SHP77 treated with DMSO at 0.1 percent for 48 hours (cell line): ENCODE results near the gene IRGQ.
A peak's percentile ranks its signal among the peaks of the same experiment; 100 is the strongest.
"Not testable (repeated sequence)": the region's sequence is repeated elsewhere in the genome, so short reads cannot be mapped to it uniquely, and the experiment has no call there.

Experiments
- DNase-seq: peaks from one replicate; lab custom pipeline; 2025; lab: John Stamatoyannopoulos, UW

The IRGQ gene, protein sequence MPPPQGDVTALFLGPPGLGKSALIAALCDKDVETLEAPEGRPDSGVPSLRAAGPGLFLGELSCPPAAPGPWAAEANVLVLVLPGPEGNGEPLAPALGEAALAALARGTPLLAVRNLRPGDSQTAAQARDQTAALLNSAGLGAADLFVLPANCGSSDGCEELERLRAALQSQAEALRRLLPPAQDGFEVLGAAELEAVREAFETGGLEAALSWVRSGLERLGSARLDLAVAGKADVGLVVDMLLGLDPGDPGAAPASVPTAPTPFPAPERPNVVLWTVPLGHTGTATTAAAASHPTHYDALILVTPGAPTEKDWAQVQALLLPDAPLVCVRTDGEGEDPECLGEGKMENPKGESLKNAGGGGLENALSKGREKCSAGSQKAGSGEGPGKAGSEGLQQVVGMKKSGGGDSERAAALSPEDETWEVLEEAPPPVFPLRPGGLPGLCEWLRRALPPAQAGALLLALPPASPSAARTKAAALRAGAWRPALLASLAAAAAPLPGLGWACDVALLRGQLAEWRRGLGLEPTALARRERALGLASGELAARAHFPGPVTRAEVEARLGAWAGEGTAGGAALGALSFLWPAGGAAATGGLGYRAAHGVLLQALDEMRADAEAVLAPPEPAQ

DNA sequence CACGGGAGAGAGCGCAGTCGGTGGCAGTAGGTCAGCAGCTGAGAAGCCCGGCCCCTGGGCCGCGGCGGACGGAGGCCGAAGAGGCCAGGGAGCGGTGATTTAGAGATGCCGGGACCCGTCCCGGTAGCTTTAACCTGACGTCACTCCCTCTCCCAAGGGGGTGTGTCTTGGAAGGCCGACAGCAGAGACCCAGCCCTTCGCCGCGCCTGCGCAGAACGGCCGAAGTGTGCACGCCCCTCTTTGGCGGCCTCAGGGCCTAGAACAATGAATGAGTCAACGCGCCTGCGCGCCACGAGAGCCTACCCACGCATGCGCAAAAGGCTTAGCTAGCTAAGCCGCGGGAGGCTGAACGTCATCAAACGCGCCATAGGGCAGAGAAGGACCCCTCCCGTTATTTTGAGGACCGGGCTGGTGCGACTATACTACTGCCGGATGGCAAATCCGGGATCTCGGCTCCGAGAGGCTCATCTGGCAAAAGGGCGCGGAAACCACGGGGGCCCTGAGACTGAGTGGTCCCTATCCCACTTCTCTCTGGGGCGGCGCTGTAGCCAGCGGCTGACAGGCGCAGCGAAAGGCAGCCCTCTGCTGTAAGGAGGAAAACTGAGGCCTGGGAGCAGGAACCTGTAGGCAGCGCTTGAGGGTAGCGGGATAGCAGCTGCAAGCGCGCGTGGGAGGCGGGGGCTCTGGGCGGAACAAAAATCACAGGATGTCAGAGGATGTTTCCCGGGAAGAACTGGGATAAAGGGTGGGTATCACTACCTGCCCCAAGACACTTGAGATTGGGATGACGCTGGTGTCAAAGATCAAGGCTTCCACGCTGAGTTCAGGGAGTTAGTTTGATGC lies at the start of gene IRGQ, which contains the start of gene ZNF576:
IRGQ (minus strand) TSS at position 136 of the 843 bp plus-strand sequence. CDS start 796 bp downstream, outside the sequence.
ZNF576 (plus strand) TSS at position 597 of the 843 bp plus-strand sequence. CDS start 514 bp downstream, outside the sequence.
- peak; percentile 95 for DNase-seq

GRCh38 chr19:43644181-43644580 lies 48.2 kb upstream of the IRGQ start:
- no peak for DNase-seq

DNA sequence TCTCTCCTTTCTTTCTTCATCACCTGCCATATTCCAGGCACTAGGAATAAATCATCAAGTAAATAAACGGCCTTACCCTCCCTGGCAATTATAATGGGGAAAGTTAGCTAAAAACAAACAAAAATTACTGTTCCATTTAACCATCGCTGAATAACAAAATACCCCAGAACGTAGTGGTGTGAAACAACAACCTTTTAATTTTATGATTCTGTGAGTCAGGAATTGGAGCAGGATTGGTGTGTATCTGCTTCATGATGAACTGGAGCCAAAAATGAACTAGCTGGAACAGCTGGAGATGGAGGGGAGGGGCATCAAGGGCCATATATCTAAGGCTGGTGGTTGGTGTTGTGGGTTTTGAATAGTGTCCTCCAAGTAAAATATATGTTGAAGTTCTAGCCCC lies 47.4 kb upstream of the IRGQ start:
- DNase-seq: no peak

- DNase-seq: no peak
These were observed 46.6 kb upstream of the IRGQ start for GRCh38 chr19:43642531-43642930.

- DNase-seq: no peak
These were observed 45.4 kb upstream of the IRGQ start for GRCh38 chr19:43641333-43641732.

DNA sequence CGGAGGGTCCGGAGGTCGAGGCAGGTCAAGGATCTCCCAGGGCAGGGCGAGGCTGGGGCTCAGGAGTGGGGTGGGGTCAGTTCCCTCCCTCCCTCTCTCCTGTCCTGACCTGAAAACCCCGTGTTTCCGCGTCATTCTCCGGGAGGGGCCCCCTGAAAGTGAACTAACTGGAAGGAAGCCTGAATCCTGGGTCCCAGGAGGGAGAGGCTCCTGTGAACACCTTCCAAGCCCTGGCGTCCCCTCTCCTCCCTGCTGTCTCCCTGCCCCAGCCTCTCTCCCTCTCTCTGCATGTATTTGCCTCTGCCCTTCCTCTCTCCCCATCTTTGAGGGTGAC lies 44.5 kb upstream of the IRGQ start:
- DNase-seq: no peak

DNA sequence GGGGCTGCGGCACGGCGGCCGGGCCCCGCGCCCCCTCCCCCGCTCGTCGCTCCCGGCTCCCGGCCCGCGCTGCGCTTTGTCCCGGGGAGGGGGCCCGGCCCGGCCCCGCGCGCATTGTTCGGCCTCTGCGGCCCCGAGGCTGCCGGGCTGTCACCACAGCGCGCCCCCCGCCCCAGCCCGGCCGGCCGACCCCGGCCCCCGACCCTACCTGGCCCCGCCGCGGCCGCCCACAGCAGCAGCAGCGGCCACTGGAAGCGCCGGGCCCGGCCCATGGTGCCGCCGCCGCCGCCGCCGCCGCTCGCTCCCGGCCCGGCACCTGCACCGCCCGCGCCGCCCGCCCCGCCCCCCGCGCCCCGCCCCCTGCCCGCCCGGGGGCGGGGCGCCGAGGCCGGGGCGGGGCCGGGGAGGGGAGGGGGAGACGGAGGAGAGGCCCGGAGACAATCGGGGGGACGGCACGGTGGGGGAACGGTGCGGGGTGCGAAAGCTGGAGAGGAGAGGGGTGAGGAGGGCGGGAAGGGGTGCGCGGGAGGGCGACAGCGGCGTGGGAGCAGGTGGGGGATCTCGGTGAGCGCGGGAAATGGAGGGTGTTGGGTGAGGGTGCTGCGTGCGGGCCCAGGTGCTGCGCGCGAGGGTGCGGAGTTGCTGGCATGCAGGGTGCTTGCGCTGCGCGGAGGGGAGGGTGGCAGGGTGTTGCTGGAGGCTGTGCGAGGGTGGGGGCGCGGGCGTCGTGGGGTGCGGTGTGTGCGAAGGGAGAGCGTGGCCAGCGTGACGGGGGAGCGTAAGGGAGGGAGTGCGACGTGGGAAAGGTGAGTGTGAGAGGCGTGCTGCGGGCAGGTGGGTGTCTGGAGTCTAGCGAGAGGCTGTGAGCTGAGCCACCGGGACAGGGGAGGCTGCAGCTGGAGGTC lies 43.8 kb upstream of the IRGQ start, which contains the start of gene CADM4:
CADM4 (minus strand) TSS at position 332 of the 905 bp plus-strand sequence; CDS start at position 272, 60 bp downstream.
- DNase-seq: no peak

- no peak for DNase-seq
These were observed 43.1 kb upstream of the IRGQ start for GRCh38 chr19:43638995-43639518.

GRCh38 chr19:43638214-43638994 lies 42.5 kb upstream of the IRGQ start:
- no peak for DNase-seq

GRCh38 chr19:43636121-43636683 lies 40.3 kb upstream of the IRGQ start:
- DNase-seq: no peak

- not testable (repeated sequence) for DNase-seq
These were observed 39.6 kb upstream of the IRGQ start for GRCh38 chr19:43635561-43635940.

- no peak for DNase-seq
These were observed 39.1 kb upstream of the IRGQ start for GRCh38 chr19:43634872-43635560.

- DNase-seq: no peak
These were observed 38.6 kb upstream of the IRGQ start for GRCh38 chr19:43634506-43634871.

GRCh38 chr19:43634068-43634467 lies 38.1 kb upstream of the IRGQ start:
- DNase-seq: no peak

DNA sequence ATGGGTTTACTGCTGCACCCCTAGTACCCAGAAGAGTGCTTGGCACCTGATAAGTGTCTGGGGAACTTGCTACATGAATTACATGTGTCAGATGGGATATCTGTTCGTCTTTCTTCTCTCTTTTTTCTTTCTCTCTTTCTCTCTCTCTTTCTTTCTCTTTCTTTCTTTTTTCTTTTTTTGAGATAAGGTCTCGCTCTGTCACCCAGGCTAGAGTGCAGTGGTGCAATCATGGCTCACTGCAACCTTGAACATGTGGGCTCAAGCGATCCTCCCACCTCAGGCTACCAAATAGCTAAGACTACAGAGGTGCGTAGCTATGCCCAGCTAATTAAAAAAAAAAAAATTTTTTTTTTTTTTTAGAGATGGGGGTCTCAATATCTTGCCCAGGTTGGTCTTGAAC lies 37.6 kb upstream of the IRGQ start:
- DNase-seq: no peak

GRCh38 chr19:43631491-43631890 lies 35.6 kb upstream of the IRGQ start:
- DNase-seq: no peak

GRCh38 chr19:43628646-43629326 lies 32.9 kb upstream of the IRGQ start:
- DNase-seq: no peak

DNA sequence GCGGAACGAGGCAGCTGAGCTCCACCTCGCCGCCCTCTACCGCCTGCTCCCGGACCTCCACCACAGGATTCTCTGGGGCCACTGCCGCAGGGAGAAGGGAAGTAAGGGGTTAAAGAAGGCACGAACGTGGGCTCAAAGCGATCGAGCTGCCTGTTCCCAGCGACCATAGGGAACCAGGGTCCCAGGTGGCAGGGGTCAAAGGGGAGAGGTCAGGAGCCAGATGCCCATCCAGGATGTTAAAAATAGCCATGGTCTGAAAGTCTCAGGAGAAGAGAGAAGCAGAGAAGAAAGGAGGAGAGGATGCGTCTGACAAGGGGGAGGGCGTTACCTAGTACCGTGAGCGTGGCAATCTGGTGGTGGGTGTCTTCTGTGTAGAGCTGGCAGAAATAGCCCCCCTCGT lies 30.9 kb upstream of the IRGQ start:
- no peak for DNase-seq
